ENCODE results near the gene HDGF.
A peak's percentile ranks its signal among the peaks of the same experiment; 100 is the strongest.

The HDGF gene

GRCh38 chr1:156738916-156739315 is 12.6 kb downstream of the HDGF start:
- TF ChIP-seq POLR2AphosphoS5 (IDR thresholded peaks at IDR 0.05; ENCODE audit: low read depth, low read length) (no peak), REST (IDR thresholded peaks at IDR 0.05; ENCODE audit: insufficient read depth in 1 of 2, low read depth in 2 of 2, low read length in 2 of 2) (no peak), TAF1 (IDR thresholded peaks at IDR 0.05; ENCODE audit: borderline replicate concordance, insufficient read depth, low read length) (no peak), SIN3A (IDR thresholded peaks at IDR 0.05; ENCODE audit: borderline replicate concordance, insufficient read depth, low read length) (no peak), FOXP2 (optimal IDR thresholded peaks at IDR 0.05; ENCODE audit: borderline replicate concordance, extremely low read depth, extremely low read length, insufficient read depth) (no peak)

- no peak for TF ChIP-seq SIN3A (IDR thresholded peaks at IDR 0.05; ENCODE audit: borderline replicate concordance, insufficient read depth, low read length)
- TF ChIP-seq FOXP2 (optimal IDR thresholded peaks at IDR 0.05; ENCODE audit: borderline replicate concordance, extremely low read depth, extremely low read length, insufficient read depth): no peak
- TF ChIP-seq TAF1 (IDR thresholded peaks at IDR 0.05; ENCODE audit: borderline replicate concordance, insufficient read depth, low read length): no peak
- TF ChIP-seq POLR2AphosphoS5 (IDR thresholded peaks at IDR 0.05; ENCODE audit: low read depth, low read length): no peak
- TF ChIP-seq REST (IDR thresholded peaks at IDR 0.05; ENCODE audit: insufficient read depth in 1 of 2, low read depth in 2 of 2, low read length in 2 of 2): no peak
Observed at GRCh38 chr1:156738407-156738806, 13.1 kb downstream of the HDGF start.

- TF ChIP-seq SIN3A (IDR thresholded peaks at IDR 0.05; ENCODE audit: borderline replicate concordance, insufficient read depth, low read length) (no peak), REST (IDR thresholded peaks at IDR 0.05; ENCODE audit: insufficient read depth in 1 of 2, low read depth in 2 of 2, low read length in 2 of 2) (no peak)
Observed at GRCh38 chr1:156733989-156734584, 17.4 kb downstream of the HDGF start.

GRCh38 chr1:156728599-156729462 is 22.6 kb downstream of the HDGF start, which contains the start of gene ISG20L2:
TSS of gene ISG20L2 (minus strand) at chr1:156728766. CDS start at chr1:156727652, 1,114 bp downstream.
- TF ChIP-seq REST (IDR thresholded peaks at IDR 0.05; ENCODE audit: insufficient read depth in 1 of 2, low read depth in 2 of 2, low read length in 2 of 2) (no peak), POLR2AphosphoS5 (IDR thresholded peaks at IDR 0.05; ENCODE audit: low read depth, low read length) (peak; percentile 81), SIN3A (IDR thresholded peaks at IDR 0.05; ENCODE audit: borderline replicate concordance, insufficient read depth, low read length) (0 out of 2 replicates have a peak, but pooled peaks have one; percentile 12), FOXP2 (optimal IDR thresholded peaks at IDR 0.05; ENCODE audit: borderline replicate concordance, extremely low read depth, extremely low read length, insufficient read depth) (peak; percentile 91), TAF1 (IDR thresholded peaks at IDR 0.05; ENCODE audit: borderline replicate concordance, insufficient read depth, low read length) (peak; percentile 30; the same call in 1 of the 2 replicates)

Data from PFSK-1 (cell line).